ENCODE data around the gene WSB1. TPM values are rescaled to one million over a fixed set of nuclear protein-coding genes. Genes with fewer than 3 reads are reported as not detected.

The WSB1 gene
- total and polyA plus RNA-seq, 2 experiments from 2014 or later, result 161 to 214 TPM

DNA sequence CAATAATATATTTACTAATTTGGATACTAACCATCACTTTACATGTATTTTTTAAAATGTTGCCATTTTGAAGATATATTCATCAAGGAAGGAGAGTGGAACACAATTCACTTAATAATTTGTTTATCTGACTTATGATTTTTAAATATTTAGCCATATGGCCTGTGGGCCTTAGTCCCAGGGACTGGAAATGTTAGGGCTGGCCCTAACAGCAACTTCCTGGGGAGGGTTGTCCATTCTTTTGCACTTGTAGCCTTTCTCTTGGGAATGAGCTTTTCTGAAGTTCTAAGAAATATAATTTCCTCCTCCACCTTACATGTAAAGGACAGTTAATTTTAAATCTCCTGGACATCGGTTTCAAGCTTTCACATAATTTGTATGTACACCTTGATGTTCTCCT lies 27.7 kb upstream of the WSB1 start:
- H3K27ac ChIP-seq, result no peak overlapping the region
- no peaks in the 10 kb centered on the region for H3K9me3 ChIP-seq (ENCODE audit: low read depth)
- H3K4me3 ChIP-seq, result no peak overlapping the region
- 100% methylated on average over 1 of the region's 1 CpG for WGBS (ENCODE audit: low lambda C conversion rate, missing lambda C conversion rate)
- no peaks in the 10 kb centered on the region for H3K27me3 ChIP-seq
- TF ChIP-seq CTCF (IDR thresholded peaks at IDR 0.05; ENCODE audit: poor library complexity), result no peak
- TF ChIP-seq EZH2 (IDR thresholded peaks at IDR 0.05; ENCODE audit: borderline replicate concordance), result no peak
- no peak for TF ChIP-seq EZH2phosphoT487 (IDR thresholded peaks at IDR 0.05; ENCODE audit: low read depth, severe bottlenecking, unreplicated experiment)
- H3K36me3 ChIP-seq (replicated peaks; ENCODE audit: insufficient read depth, low read depth), result no peaks in the 10 kb centered on the region
- H4K20me1 ChIP-seq (ENCODE audit: insufficient read depth, poor library complexity, severe bottlenecking), result no peaks in the 10 kb centered on the region
- H2AFZ ChIP-seq, result no peak overlapping the region
- H3K4me2 ChIP-seq, result no peak overlapping the region
- no peaks in the 10 kb centered on the region for H3K4me1 ChIP-seq (ENCODE audit: insufficient read depth)
- H3K79me2 ChIP-seq, result no peaks in the 10 kb centered on the region
- DNase-seq (ENCODE audit: low spot score), result no peak
- H3K9me2 ChIP-seq (replicated peaks; ENCODE audit: insufficient read depth), result no peaks in the 10 kb centered on the region

DNA sequence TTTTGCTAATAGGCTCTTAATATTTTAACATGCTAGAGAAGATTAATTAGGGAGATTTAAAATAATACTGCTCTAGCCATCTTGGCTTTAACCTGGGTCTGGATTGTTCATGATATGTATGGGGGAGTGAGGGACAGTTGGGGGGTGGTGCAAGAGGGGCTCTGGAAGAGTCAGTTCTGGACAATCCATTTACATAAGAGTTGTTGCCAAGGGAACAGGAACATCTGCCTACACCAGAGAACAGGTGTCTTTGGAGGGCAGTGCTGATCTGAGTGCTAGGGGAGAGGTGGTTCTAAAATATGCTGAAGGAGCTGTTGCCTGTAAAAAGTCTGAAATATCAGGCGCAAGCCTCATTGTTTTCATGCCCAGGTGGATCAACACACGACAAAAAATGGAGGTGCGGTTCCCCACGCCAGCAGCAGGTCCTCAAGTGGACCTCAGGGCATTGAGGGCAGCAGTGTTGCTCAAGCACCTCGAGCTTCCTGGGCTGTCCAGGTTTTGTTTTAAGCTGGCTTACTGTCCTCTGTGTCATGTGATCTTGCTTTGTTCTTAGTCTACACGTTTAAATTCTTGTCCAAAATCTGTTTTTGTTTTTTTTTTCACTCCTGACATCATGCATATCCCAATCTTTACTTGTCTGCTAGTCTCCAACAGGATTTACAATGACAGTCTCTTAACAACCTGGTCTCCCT lies 25.4 kb upstream of the WSB1 start:
- Histone ChIP-seq H2AFZ (no peak overlapping the region), H3K27ac (no peak overlapping the region), H3K9me2 (replicated peaks; ENCODE audit: insufficient read depth) (no peaks in the 10 kb centered on the region), H3K4me2 (no peak overlapping the region), H3K4me3 (no peak overlapping the region), H3K36me3 (replicated peaks; ENCODE audit: insufficient read depth, low read depth) (no peaks in the 10 kb centered on the region), H3K79me2 (no peaks in the 10 kb centered on the region), H3K27me3 (no peaks in the 10 kb centered on the region), H3K4me1 (ENCODE audit: insufficient read depth) (no peaks in the 10 kb centered on the region), H3K9me3 (ENCODE audit: low read depth) (no peaks in the 10 kb centered on the region), H4K20me1 (ENCODE audit: insufficient read depth, poor library complexity, severe bottlenecking) (no peaks in the 10 kb centered on the region)
- no peak for DNase-seq (ENCODE audit: low spot score)
- WGBS (ENCODE audit: low lambda C conversion rate, missing lambda C conversion rate), result 78% methylated on average over 6 of the region's 6 CpGs
- no peak for TF ChIP-seq EZH2phosphoT487 (IDR thresholded peaks at IDR 0.05; ENCODE audit: low read depth, severe bottlenecking, unreplicated experiment)
- no peak for TF ChIP-seq EZH2 (IDR thresholded peaks at IDR 0.05; ENCODE audit: borderline replicate concordance)
- TF ChIP-seq CTCF (IDR thresholded peaks at IDR 0.05; ENCODE audit: poor library complexity), result no peak

DNA sequence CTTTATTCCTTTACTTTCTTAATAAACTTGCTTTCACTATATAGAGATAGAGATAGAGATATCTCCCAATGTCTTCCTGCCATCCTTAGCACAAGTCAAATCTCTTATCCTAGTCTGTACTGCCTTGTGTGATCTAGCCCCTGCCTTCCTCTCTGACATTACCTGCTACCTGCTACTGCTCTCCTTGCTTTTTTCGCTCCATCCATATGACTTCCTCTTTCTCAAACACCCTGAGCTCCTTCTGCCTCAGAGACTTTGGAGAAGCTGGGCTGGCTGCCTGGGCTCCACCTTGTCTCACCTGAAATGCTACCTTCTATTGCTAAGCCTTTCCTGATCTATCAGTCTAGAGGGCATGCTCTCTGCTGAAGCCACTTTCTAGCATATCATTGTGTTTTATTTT lies 24.7 kb upstream of the WSB1 start:
- Histone ChIP-seq H3K27me3 (no peaks in the 10 kb centered on the region), H3K4me3 (no peak overlapping the region), H3K4me2 (no peak overlapping the region), H3K79me2 (no peaks in the 10 kb centered on the region), H3K36me3 (replicated peaks; ENCODE audit: insufficient read depth, low read depth) (no peaks in the 10 kb centered on the region), H4K20me1 (ENCODE audit: insufficient read depth, poor library complexity, severe bottlenecking) (no peaks in the 10 kb centered on the region), H3K27ac (peak overlapping the region; percentile 73), H3K4me1 (ENCODE audit: insufficient read depth) (no peaks in the 10 kb centered on the region), H2AFZ (no peak overlapping the region), H3K9me2 (replicated peaks; ENCODE audit: insufficient read depth) (no peaks in the 10 kb centered on the region), H3K9me3 (ENCODE audit: low read depth) (no peaks in the 10 kb centered on the region)
- DNase-seq (ENCODE audit: low spot score), result no peak
- 84% methylated on average over 1 of the region's 1 CpG for WGBS (ENCODE audit: low lambda C conversion rate, missing lambda C conversion rate)
- no peak for TF ChIP-seq CTCF (IDR thresholded peaks at IDR 0.05; ENCODE audit: poor library complexity)
- TF ChIP-seq EZH2 (IDR thresholded peaks at IDR 0.05; ENCODE audit: borderline replicate concordance), result no peak
- no peak for TF ChIP-seq EZH2phosphoT487 (IDR thresholded peaks at IDR 0.05; ENCODE audit: low read depth, severe bottlenecking, unreplicated experiment)
